NCI-H2029 treated with DMSO at 0.1 percent for 48 hours (cell line): ENCODE measurements around the gene SFXN3.

Experiments
- DNase-seq: peaks from one replicate; lab custom pipeline; 2025; lab: John Stamatoyannopoulos, UW

The SFXN3 gene

DNA sequence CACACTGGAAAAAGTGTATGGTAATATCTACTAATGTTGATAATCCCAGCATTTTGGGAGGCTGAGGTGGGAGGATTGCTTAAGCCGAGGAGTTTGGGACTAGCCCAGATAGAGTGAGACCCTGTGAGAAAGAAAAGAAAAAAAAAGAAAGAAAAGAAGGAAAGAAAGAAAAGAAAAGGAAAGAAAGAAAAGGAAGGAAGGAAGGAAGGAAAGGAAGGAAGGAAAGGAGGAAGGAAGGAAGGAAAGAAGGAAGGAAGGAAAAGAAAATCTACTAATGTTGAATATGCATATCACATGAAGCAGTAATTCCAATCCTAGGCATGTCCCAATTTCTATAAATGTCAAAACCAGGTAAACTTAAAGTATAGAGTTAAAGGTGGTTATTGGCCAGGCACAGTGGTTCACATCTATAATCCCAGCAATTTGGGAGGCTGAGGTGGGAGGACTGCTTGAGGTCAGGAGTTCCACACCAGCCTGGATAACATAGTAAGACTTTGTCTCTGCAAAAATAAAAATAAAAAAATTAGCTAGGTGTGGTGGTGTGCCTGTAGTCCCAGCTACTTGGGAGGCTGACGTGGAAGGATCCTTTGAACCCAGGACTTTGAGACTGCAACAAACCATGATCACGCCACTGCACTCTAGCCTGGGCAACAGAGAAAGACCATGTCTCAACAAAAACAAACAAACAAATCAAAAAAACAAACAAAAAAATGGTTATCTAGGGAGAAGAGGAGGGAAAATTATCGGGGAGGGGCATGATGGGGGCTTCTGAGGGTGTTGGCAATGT, 25.5 kb downstream of the SFXN3 start:
- DNase-seq, result no peak

DNA sequence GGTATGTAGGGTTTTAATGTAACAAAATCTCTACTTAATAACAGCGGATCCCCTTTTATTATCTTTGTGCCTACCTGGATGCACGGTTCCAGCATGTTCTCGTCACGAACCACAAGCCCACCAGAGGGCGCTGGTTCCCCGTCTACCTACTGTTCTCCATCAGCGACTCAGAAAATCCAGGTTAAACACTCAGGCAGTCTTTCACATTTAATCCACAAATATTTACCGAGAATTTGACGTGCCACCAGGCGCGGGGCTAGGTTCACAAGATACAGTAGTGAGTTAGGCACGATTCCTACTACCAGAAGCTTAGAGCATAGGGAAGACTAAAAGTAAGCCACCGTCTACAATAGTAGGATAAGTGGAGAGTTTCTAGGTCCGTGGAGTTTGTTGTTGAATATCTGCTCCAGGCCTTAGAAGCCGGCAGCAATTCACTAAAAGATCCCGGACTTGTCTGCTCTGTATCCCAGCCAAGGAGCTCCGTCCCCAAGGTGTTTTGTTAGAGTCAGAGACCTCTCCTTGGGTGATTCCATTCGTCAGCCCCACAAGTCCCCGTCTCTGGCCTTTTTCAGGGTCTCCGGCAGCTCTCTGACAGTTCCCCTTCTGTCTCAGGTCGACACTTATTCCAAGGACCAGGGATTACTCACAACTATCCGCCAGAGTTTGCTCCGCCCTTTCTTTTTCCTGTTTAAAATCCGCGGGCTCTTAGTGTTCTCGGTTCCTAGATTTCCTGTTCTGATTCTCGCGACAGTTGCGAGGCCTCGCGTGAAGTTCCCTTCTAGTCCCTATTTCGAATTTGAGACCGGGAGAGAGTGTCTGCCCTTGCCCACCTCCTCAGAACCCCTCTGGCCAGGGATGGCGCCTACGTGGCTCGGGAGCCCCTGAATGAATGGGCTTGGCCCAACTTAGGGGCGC, 29.3 kb downstream of the SFXN3 start:
- peak; percentile 80 for DNase-seq

DNA sequence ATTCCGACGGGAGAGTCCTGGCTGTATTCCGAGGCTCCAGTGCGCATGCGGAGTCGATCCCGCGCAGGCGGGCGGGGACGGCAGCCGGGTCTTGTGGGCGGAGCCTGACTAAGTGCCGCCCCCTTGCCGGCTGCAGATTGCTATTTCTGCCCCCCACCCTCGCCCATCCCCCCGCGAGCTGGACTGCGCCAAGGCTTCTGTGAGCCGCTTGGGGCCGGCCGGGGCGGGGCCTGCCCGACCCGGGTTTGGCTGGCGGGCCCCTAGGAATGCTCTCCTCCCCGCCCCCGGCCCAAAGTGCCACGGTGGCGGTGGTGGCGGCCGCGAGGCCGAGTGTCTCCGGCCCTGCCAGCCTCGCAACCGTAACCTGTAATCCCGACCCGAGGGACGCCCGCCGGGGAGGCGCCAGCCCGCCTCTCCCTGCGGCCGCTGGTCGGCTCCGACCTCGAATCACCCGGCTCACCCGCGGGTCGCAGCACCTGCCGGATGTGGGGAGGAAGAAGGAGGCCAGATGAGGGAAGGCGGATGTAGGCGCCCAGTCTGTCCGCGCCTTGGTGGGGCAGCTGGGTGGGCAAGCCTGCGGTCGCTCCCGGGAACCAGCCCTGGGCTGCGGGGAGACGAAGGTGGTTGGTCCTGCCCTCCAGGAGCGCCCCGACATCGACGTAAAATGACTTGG, 30.1 kb downstream of the SFXN3 start:
- DNase-seq, result no peak

DNA sequence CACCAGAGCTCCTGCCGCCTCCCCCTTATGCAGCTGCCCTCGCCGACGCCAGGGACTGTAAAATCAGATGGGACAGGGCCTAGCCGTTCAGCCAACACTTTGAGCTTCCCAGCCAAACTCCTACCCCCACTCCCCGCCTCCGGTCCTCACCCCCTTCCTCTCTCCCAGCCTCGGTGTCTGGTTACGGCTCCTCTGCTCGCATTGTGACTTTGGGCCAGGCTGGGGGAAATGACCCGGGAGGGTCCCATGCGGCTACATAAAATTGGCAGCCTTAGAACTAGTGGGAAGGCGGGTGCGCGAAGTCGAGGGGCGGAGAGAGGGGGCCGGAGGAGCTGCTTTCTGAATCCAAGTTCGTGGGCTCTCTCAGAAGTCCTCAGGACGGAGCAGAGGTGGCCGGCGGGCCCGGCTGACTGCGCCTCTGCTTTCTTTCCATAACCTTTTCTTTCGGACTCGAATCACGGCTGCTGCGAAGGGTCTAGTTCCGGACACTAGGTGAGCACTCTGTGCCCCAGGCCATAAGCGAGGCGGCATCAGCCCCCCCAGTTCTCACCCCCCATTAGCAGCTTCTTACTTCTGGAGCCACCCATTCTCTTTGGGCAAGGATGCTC, 30.7 kb downstream of the SFXN3 start, which contains the start of gene KAZALD1:
Gene KAZALD1 (plus strand): TSS at position 366 of the 608 bp plus-strand sequence. CDS start 604 bp downstream, outside the sequence.
- peak; percentile 41 for DNase-seq

DNA sequence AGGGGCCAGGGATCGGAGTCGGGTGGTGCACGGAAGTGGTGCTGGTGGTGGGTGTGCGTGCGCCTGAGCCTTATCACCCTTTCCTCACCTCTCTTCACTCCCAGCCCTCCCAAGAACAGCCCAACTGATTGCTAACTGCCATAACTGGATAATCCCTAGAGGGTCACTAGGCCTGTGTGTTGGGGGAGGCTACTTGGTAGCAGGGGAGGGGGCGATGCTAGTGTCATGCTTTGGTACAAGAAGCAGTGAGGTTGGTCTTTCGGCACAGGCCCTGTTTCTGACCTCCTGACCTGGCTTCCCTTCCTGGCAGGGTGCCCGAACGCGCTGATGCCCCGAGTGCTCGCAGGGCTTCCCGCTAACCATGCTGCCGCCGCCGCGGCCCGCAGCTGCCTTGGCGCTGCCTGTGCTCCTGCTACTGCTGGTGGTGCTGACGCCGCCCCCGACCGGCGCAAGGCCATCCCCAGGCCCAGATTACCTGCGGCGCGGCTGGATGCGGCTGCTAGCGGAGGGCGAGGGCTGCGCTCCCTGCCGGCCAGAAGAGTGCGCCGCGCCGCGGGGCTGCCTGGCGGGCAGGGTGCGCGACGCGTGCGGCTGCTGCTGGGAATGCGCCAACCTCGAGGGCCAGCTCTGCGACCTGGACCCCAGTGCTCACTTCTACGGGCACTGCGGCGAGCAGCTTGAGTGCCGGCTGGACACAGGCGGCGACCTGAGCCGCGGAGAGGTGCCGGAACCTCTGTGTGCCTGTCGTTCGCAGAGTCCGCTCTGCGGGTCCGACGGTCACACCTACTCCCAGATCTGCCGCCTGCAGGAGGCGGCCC, 31.4 kb downstream of the SFXN3 start:
- no peak for DNase-seq

DNA sequence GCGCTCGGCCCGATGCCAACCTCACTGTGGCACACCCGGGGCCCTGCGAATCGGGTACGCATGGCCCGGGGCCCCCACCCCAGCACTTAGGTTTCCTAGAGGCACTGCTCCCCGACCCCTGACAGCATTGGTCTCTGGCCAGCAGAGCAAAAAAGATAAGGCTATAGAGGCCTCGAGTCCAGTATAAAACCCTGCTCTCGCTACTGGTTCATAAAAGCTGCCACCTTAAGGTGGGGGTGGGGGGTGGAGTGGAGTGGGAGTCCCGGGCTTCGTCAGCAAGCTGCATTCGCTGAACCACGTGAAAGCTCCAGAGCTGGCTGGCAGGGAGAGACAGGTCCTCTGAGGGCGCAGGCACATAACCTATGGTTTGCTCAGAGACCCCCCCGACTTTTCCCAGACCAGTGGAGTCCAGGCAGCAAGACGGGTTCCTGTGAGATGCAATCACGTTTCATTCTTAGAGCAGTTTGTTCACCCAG, 32.1 kb downstream of the SFXN3 start:
- DNase-seq, result no peak

DNA sequence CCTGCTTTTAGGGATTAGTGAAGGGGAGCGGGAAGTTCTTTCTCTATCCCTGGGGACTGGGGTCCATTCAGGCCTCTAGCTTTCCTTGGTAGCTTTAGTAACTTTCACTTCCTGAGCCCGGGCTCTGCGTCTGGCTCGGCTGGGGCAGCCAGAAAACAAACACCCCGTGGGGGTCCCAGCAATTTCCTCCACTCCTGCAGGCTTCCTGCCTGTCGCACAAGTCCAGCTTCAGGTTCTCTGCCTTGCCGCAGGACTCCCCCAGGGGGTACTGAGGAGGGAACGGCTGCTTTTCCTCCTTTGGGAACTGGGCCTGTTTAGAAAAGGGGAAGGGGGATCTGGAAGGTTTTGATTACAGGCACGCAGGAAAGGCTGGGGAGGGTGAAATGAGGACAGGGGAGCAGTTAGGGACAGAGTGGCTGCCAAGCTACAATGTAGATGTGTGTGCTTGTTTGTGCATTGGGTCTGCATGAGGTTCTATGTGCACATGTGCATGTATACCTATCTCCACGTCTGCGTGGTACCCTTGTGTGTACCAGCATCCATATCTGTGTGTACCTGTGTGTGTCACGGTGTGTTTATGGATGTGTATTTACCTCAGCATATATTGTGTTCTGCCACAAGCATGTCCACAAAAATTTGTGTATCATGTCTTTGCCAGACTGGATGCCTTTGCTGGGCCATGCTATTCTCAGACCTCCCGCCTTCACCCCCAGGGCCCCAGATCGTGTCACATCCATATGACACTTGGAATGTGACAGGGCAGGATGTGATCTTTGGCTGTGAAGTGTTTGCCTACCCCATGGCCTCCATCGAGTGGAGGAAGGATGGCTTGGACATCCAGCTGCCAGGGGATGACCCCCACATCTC, 32.7 kb downstream of the SFXN3 start:
- no peak for DNase-seq

DNA sequence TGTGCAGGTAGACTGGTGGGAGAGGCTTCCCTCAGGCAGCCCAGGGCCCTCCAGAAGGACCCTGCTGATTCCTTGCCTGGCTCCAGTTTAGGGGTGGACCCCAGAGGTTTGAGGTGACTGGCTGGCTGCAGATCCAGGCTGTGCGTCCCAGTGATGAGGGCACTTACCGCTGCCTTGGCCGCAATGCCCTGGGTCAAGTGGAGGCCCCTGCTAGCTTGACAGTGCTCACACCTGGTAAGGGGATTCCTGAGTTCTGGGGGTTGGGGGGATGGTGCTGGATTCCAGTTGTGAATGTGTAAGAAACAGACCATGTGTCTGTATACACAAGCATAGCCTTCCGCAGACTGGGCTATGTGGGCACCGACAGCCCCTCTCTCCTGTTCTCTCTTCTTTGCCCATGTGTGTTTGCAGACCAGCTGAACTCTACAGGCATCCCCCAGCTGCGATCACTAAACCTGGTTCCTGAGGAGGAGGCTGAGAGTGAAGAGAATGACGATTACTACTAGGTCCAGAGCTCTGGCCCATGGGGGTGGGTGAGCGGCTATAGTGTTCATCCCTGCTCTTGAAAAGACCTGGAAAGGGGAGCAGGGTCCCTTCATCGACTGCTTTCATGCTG, 33.5 kb downstream of the SFXN3 start:
- DNase-seq, result no peak

DNA sequence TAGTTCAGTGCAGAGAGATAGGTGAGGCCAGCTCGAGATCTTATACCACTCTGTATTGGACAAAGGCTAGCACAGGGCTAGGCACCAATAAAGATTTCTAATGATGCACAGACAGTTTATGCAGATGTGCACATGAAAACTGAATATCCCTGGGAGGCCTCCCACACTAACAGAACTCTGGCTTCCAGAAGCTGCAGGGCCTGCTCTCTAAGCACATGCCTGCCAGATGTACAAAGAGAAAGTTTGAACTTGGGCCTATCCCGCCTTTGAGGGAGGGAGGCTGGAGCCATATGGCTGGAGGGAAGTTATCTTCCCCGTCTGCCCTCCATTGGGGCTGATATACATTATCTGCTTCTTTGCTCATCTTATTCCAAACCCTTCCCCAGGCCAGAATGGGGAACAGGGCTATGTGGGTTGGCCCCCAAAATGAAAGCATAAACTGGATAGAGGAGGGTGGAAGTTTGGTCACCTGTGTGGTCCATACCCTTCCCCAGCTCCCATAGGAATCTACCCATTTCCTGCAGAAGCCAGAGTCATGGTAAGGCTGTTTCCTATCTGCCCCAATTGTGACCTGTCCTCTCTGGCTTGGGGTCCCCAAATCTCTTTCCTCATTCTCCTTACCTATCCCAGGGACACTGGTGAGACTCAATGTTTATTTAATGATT, 34.6 kb downstream of the SFXN3 start:
- DNase-seq, result no peak

DNA sequence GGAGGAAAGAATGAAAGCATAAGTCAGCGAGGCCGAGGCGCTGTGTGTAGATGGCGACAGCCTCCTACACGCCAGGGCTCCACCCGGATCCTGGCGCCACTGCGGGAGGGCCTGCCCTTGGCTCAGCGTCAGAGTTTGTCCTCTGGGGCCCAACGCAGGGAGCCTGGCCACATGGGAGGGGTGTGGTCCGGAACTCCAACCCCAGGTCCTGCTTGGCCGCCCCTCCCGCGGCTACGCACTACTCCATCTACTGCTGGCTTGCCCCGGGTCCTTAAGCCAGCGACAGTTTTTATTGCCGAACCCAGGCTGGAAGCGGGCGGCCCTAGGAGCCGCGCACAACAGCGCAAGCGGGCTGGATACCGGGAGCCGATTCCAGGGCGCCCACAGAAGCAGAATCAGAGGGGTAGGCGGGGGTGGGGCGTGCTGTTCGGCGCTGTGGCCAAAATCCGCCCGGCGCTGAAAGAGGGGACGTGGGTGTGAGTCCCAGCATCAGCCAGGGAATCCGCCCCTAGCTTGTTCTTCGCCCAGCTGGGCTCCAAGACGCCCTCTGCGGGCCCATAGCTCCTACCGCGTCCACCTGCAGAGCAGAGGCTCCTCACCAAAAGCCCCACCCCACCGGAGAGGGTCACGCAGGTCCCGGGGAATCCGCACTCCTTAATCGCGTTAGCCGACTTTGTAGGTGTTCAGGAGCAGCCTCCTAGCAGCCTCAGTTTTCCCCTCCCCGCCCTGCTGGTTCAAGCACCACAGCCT, 35.3 kb downstream of the SFXN3 start:
- no peak for DNase-seq

DNA sequence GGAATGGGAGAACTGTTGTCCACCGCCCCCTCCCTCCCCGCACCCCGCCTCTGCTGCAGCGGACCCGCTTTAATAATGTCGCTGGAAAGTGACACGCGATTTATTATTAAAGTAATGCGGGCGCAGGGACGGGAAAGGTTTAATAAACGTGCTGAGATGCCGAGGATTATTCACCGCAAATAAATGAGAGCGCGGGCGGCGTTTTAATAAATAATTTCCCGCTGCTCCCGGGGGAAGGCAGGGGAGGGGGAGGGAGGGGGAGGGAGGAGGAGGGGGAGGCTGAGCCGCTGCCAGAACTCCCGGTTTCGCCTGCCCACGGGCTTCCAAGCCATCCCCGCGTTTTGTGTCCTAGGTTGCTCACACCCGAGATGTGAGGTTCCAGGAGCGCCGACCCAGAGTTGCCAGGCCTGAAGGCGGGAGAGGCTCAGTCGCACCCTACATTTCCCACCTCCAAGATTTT, 35.9 kb downstream of the SFXN3 start:
- DNase-seq, result no peak

DNA sequence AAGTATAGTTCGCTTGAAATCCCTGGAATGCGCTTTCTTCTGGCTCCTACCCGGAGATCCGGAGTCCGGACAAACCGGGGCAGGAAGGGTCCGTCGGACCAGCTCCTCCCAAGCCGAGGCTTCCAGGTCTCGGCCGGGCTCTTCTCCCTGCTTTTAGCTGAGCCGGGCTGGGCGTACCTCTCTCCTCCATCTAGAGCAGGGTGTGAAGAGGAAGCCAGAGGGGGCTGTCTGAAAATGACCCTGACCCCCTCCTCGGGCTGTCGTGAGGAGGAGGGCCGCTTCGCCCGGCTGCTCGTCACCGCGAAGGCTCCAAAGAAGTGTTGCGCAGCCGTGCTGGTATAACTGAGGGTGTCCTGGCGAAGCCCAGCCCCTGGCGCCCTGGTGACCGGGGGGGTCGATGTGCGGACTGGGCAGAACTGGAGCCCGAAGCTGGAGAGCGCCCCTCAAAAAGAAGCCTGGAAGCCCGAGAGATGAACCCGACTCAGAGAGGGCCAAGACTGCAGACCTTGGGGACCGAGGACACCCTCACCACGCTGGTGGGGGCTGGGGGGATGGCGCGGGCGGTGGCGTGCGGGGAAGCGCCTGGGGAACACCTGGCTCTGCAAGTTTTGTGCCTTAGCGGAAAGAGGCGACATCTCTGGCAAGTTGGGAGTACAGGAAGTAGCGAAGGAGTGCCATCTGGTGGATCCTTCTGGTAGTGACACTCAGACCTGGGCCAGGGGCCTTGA, 36.5 kb downstream of the SFXN3 start:
- peak; percentile 38 for DNase-seq

DNA sequence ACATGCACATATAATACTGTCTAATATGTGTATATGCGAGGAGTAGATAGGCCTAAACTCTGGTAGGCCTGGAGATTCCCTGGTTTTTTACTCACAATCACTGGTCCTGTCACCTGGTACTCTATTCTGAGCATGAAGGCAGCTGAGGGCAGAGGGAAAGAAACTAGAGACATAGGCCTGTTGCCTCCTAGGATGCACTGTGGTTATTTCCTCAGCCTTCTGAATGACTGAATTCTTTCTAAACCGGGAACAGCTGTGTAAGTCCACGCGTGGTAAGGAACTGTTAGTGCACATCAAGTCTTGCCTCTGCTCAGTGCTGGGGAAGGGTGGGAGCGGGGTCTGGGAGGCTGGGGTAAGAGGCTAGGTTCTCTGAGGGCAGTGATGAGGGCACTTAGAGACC, 38.4 kb downstream of the SFXN3 start:
- no peak for DNase-seq

DNA sequence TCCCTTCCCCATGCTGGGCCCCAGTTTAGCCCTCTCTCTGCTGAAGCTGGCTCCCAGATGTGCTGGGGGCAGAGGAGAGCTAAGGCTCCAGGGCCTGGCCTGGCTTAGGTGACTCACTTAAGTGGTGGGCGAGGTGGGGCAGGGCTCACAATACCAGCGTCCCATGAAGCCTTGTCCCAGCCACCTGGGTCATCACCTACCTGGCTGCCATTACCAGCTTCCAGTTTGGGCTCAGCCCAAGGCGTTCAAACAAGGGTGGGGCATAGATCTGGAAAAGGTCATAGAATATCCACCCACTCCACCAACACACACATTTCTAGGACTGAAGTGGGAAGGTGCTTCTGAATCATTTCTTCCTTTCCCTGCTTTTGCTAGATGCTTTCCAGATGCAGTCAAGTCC, 39.1 kb downstream of the SFXN3 start:
- DNase-seq, result no peak

DNA sequence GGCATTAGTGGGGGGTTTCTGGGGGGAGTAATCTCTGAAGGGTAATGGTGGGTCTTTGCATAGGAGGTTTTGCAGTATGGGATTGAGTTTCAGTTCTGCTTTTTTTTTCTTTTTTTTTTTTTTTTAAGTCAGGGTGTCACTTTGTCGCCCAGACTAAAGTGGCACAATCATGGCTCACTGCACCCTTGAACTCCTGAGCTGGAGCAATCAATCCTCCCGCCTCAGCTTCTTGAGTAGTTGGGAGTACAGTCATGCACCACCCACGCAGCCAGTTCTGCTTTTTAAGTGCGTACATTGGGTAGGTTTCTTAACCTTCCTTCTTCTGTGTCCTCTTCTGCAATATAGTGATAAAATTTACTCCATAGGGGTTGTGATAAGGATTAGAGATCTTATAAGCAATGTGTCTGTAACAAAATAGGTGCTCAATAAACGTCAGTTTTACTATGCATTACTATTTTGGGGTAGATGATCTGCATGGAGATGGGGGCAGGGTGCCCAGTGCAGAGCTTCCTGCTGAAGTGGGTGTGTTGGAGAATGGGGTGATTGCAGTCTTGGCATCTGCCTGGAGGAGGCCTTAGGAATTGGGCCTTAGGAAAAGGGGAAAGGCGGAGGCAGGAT, 40.3 kb downstream of the SFXN3 start:
- DNase-seq, result no peak

DNA sequence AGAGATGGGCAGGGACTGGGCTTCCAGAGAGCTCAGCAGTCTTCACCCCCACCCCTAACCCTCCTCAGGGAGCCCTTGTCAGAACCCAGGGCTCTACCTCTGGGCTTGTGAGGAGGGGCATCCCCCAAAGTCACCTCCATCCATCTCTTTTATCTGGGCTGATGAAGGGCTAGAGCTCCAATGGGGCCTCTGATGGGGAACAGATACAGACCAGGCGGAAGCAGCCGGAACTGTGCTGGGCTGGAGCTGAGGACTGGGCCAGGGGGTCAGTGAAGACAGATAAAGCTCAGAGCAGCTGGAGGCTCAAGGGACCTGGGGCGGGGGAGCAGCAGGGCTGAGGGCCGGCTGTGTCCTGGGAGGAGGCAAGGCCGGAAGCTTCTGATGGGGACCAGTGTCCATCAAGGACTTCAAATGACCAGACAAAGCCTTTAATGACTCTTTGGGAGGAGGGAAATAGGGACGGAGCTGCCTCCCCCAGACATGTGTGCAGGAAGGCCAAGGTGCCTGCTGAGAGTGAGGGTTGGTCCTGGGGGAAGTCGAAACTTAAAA, 40.9 kb downstream of the SFXN3 start:
- no peak for DNase-seq

DNA sequence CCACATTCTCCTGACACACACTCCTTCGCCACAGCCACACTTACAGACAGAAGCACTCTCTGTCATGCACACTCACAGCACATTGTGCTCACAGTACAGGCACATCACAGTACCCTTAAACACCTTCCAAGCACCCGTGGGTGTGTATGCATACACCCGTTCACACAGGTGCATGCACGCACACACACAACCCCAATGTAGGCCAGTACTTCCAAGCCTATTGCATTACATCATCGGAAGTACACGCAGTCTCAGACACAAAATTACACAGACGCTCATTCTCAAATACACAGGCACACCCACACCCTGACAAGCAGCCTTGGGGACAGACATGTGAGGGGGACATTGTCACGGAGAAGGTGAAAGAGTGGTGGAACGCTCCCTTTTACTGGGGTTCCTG, 41.9 kb downstream of the SFXN3 start:
- no peak for DNase-seq
